Large intestine (tissue), 3 donors: Measurements from ENCODE around the gene CATSPERB. TPM values are rescaled to one million over a fixed set of nuclear protein-coding genes. Genes with fewer than 3 reads are reported as not detected.
"Not testable (repeated sequence)": the region's sequence is repeated elsewhere in the genome, so short reads cannot be mapped to it uniquely, and the experiment has no call there.

ENCODE experiments used
- DNase-seq, 2 donors: peaks; one replicate each; pipeline versions ENCODE4 v3.0.0 to v3.0.0-alpha.2; 2013
- H3K27ac ChIP-seq: one replicate; pipeline ENCODE4 v1.5.1; 2013; ENCODE audit warnings: low read length
- H3K27me3 ChIP-seq: 2 replicates; pipeline ENCODE4 v1.6.1; 2013; ENCODE audit warnings: low read length; ENCODE audit not compliant: control insufficient read depth, insufficient read depth
- H3K36me3 ChIP-seq: 2 replicates; pipeline ENCODE4 v1.6.1; 2013; ENCODE audit warnings: low read length; ENCODE audit not compliant: control insufficient read depth, insufficient read depth
- H3K4me1 ChIP-seq: one replicate; pipeline ENCODE4 v1.6.1; 2013; ENCODE audit warnings: low read length; ENCODE audit not compliant: control insufficient read depth, insufficient read depth
- H3K4me3 ChIP-seq: one replicate; pipeline ENCODE4 v1.5.1; 2013; ENCODE audit warnings: low read length
- H3K9me3 ChIP-seq: one replicate; pipeline ENCODE4 v1.6.1; 2013; ENCODE audit warnings: mild to moderate bottlenecking, low read depth, low read length, moderate library complexity; ENCODE audit not compliant: control insufficient read depth
- WGBS: methylation state at CpG from one replicate; pipeline ENCODE4 v1.1.5; 2013; ENCODE audit warnings: low lambda C conversion rate; ENCODE audit not compliant: insufficient coverage; 5-methylcytosine and 5-hydroxymethylcytosine counted together
- polyA plus RNA-seq: library from polyadenylated mRNA; unstranded; fragments of 120-200 nt; gene quantifications from one replicate; pipeline ENCODE4 v1.2.1, GENCODE V29; 2013

Gene CATSPERB
- polyA plus RNA-seq, 1 donor, result 0.81 TPM

- whole genome bisulfite sequencing, result no CpG with 5 or more reads among the region's 2 CpGs
- not testable (repeated sequence) for DNase-seq, H3K27me3 ChIP-seq, H3K4me1 ChIP-seq, H3K36me3 ChIP-seq, H3K9me3 ChIP-seq, H3K27ac ChIP-seq, H3K4me3 ChIP-seq
Observed at GRCh38 chr14:91593957-91594356, 137.9 kb downstream of the CATSPERB start.

DNA sequence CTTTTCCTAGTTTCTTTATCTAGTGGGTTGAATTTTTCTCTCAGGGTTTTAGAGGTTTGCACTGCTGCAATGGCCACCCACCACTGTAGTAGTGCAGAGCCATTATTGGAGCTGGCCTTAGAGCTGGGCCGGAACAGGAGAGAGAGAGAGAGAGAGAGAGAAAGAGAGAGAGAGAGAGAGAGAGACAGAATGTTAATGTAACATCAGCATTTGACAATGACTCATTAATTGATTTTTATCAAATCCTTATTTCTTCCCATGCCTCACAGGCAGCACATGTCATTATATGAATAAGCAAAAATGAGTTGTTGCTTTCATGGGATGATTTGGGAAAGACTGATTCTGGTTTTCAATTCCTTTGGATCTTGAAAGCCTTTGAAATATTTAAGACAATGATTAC lies 145.5 kb downstream of the CATSPERB start:
- no peak overlapping the region for H3K27ac ChIP-seq
- no peaks in the 10 kb centered on the region for H3K36me3 ChIP-seq
- no peaks in the 10 kb centered on the region for H3K27me3 ChIP-seq
- no peak overlapping the region for H3K4me3 ChIP-seq
- WGBS, result no CpG with 5 or more reads among the region's 1 CpG
- no peak for DNase-seq
- peaks cover 3% of the 10 kb centered on the region for H3K9me3 ChIP-seq
- H3K4me1 ChIP-seq, result no peaks in the 10 kb centered on the region

GRCh38 chr14:91585856-91586255 lies 146.0 kb downstream of the CATSPERB start:
- Histone ChIP-seq H3K36me3 (no peaks in the 10 kb centered on the region), H3K9me3 (peaks cover 3% of the 10 kb centered on the region)
- DNase-seq, result no peak

DNA sequence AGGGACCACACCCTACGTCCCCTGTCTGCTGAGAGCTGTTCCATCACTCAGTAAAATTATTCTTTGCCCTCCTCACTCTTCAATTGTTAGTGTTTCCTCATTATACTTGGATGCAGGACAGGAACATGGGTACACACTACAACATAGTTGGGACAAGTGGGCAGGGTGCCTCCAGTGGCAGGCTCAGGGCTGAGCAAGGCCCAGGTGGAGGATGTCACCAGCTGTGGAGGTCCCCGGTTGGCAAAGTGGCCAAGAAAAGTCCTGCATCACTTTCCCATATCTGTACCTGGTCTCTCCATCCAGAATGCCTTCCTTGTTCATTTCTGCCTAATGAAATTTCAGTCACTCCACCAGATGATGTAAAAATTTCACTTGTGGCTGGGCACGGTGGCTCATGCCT lies 149.1 kb downstream of the CATSPERB start:
- no CpG with 5 or more reads among the region's 3 CpGs for whole genome bisulfite sequencing
- no peak overlapping the region for H3K27ac ChIP-seq

More at GRCh38 chr14:91585856-91586255, 146.0 kb downstream of the CATSPERB start:
- Histone ChIP-seq H3K4me1 (no peaks in the 10 kb centered on the region), H3K27me3 (no peaks in the 10 kb centered on the region), H3K27ac (no peak overlapping the region), H3K4me3 (no peak overlapping the region)

GRCh38 chr14:91580876-91581577 lies 150.9 kb downstream of the CATSPERB start:
- peak; percentile 3 to 24 for DNase-seq
- no CpG with 5 or more reads among the region's 8 CpGs for WGBS

More for the DNA sequence above, 149.1 kb downstream of the CATSPERB start:
- Histone ChIP-seq H3K27me3 (no peaks in the 10 kb centered on the region), H3K36me3 (no peaks in the 10 kb centered on the region), H3K9me3 (peaks cover 8% of the 10 kb centered on the region), H3K4me3 (no peak overlapping the region), H3K4me1 (no peaks in the 10 kb centered on the region)
- DNase-seq, result no peak

DNA sequence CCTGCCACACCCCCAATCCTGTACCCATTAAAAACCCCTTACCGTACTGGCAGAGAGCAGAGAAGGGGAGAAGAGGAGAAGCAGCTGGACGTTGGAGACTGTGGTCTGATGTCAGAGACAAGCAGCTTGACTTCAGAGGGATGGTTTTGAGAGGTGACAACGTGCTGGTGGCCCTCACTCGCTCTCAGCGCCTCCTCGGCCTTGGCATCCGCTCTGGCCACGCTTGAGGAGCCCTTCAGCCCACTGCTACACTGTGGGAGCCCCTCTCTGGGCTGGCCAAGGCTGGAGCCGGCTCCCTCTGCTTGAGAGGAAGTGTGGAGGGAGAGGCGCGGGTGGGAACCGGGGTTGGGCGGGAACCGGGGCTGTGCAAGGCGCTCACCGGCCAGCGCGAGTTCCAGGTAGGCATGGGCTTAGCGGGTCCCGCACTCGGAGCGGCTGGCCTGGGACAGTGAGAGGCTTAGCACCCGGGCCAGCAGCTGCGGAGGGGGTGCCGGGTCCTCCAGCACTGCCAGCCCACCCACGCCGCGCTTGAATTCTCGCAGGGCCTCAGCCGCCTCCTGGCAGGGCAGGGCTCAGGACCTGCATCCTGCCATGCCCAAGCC lies 154.2 kb downstream of the CATSPERB start:
- Histone ChIP-seq H3K36me3 (no peaks in the 10 kb centered on the region), H3K4me1 (peaks cover 5% of the 10 kb centered on the region), H3K27me3 (peaks cover 14% of the 10 kb centered on the region), H3K4me3 (no peak overlapping the region), H3K9me3 (peaks cover 8% of the 10 kb centered on the region), H3K27ac (no peak overlapping the region)
- no peak for DNase-seq
- 100% methylated on average over 1 of the region's 30 CpGs for WGBS

More at GRCh38 chr14:91580876-91581577, 150.9 kb downstream of the CATSPERB start:
- no peaks in the 10 kb centered on the region for H3K36me3 ChIP-seq
- H3K27me3 ChIP-seq, result no peaks in the 10 kb centered on the region
- no peak overlapping the region for H3K4me3 ChIP-seq
- H3K27ac ChIP-seq, result no peak overlapping the region
- H3K9me3 ChIP-seq, result peaks cover 8% of the 10 kb centered on the region
- no peaks in the 10 kb centered on the region for H3K4me1 ChIP-seq

DNA sequence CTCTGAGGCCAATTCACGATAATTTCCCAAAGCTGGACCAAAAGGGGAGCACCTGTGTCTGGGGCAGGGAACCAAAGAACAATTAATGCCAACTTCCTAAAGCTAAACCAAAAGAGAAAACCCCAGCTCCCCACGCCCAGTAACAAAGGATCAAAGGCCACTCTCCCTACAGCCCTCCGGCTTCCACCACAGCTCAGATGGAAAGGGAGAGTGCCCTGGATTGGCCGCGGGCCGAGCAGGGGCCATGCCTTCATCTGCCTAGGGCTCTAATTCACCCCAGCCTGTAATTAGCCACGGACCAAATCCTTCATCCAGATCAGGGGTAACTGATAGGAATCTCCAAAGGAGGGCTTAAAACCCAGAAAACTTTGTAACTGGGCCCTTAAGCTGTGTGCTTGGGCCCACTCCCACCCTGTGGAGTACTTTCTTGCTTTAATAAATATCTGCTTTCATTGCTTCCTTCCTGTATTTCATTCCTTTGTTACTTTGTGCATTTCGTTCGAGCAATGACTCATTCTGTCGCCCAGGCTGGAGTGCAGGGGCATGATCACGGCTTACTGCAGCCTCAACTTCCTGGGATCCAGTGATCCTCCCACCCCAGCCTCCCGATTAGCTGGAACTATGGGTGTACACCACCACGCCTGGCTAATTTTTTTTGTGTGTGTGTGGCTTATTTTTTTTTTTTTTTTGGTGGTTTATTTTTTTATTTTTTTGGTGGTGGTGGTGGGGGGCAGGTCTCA lies 156.2 kb downstream of the CATSPERB start:
- peak in 1 of 2 donors; percentile 59 for DNase-seq
- WGBS, result 60% methylated on average over 2 of the region's 13 CpGs
- Histone ChIP-seq H3K27me3 (peaks cover 14% of the 10 kb centered on the region), H3K27ac (no peak overlapping the region), H3K36me3 (no peaks in the 10 kb centered on the region), H3K9me3 (peaks cover 8% of the 10 kb centered on the region), H3K4me3 (no peak overlapping the region), H3K4me1 (peaks cover 5% of the 10 kb centered on the region)

DNA sequence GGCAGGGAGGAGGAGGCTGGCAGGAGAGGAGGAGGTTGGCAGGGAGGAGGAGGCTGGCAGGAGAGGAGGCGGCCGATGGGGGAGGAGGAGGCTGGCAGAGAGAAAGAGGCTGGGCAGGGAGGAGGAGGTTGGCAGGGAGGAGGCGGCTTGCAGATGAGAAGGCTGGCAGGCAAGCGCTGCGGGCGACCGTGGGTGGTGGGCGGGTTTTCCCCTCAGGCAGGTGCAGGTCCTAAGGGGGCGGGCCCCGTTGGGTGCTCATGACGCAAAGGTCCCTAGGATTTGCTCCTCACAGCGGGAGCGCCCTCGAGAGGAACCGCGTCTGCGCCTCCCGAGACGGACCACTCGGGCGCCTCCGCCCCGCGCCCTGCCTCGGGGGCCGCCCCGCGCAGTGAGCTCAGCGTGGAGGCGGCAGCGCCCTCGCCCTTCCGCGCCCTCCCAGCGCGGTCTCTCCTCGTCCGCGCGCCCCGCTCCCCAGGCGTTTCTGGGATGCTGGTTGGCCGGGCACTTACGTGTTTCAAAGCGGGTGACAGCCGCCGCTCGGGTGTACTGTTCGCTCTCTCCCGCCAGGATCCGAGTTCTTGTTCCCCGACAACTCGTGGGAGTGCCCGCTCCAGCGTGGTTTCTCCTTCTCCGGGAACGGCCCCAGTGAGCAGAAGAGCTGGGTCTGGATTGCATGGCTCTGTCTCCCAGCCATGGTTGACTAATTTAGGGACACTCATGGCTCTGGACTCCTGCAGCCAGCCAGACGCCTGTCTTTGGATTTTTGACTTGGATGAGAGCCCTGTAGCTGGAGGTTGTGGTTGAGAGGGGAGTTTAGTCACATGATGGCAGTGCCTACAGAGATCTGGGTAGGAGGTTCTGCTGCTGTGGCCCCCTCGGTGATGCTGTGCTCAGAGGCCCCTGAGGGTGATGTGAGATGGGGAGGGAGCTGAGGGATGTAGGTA lies 157.7 kb downstream of the CATSPERB start:
- peaks cover 8% of the 10 kb centered on the region for H3K9me3 ChIP-seq
- WGBS, result no CpG with 5 or more reads among the region's 59 CpGs
- peaks cover 14% of the 10 kb centered on the region for H3K27me3 ChIP-seq
- peaks cover 5% of the 10 kb centered on the region for H3K4me1 ChIP-seq
- H3K4me3 ChIP-seq, result peak overlapping the region; percentile 38
- DNase-seq, result peak; percentile 29 to 69
- no peaks in the 10 kb centered on the region for H3K36me3 ChIP-seq
- no peak overlapping the region for H3K27ac ChIP-seq

- Histone ChIP-seq H3K27ac (no peak overlapping the region), H3K9me3 (peaks cover 8% of the 10 kb centered on the region), H3K36me3 (no peaks in the 10 kb centered on the region), H3K27me3 (peaks cover 14% of the 10 kb centered on the region), H3K4me3 (no peak overlapping the region), H3K4me1 (peaks cover 5% of the 10 kb centered on the region)
- DNase-seq, result no peak
Observed at GRCh38 chr14:91573528-91573893, 158.4 kb downstream of the CATSPERB start.

DNA sequence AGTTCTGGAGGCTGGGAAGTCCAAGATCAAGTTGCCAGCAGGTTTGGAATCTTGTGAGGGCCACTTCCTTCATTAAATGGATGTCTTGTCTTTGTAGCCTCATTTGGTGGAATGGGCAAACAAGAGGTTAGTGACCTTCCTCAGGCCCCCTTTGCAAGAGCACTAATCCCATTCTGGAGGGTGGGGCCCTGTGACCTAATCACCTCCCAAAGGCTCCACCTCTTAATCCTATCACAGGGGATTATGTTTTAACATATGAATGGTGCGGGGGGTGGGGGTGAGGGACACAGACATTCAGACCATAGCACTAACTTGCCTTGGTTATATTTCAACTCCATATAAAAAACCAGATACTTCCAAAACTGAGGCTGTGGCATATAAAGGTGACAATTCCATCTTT lies 161.9 kb downstream of the CATSPERB start:
- DNase-seq, result no peak
- no CpG with 5 or more reads among the region's 1 CpG for WGBS
- H3K4me1 ChIP-seq, result peaks cover 5% of the 10 kb centered on the region
- no peak overlapping the region for H3K4me3 ChIP-seq
- H3K27ac ChIP-seq, result no peak overlapping the region
- H3K36me3 ChIP-seq, result no peaks in the 10 kb centered on the region
- H3K27me3 ChIP-seq, result peaks cover 9% of the 10 kb centered on the region
- H3K9me3 ChIP-seq, result no peaks in the 10 kb centered on the region
